ENCODE results near the gene PTCD1.

The PTCD1 gene

DNA sequence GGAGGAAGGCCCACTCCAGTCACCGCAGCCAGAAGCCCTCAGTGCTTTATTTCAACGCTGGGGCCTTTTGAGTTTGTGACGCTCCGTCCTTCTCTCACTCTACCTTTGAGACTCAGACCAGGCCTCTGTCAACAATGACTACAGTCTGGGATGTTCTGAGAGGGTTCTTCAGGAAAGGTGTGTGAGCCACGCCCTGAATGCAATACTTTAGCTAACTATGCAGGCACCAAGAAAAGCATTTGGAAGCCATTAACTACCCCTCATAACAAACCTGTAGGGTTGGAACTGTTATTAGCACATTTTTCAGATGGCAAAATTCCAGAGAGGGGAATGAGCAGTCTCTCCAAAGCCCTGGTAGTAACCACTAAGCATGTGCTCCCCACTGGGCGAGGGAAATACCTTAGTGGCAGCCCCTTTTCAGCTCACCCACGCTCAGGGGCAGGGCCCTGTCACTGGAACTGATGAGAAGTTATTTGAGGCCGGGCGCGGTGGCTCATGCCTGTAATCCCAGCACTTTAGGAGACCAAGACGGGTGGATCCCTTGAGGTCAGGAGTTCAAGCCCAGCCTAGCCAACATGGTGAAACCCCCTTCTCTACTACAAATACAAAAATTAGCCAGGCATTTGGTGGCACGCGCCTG lies 69.7 kb downstream of the PTCD1 start:
- DNase-seq (ENCODE audit: low spot score) = no peak

Measured in globus pallidus (tissue), 1 donor.